A673 (cell line): ENCODE data around the gene RAB27A.

Experiments
- CTCF ChIP-seq: fragments of 300-800, 200-600 bp; sonication (generic); conservative IDR thresholded peaks from 2 replicates; pipeline ENCODE4 v1.5.1; 2017; ENCODE audit warnings: low read depth, mild to moderate bottlenecking, antibody characterized with exemption, low read length, moderate library complexity, mixed read lengths
- EZH2 ChIP-seq: fragments of 200-600 bp; sonication (generic); IDR thresholded peaks from 2 replicates; pipeline ENCODE4 v1.6.1; 2017; ENCODE audit warnings: borderline replicate concordance, low read depth, mild to moderate bottlenecking, mixed read lengths, antibody characterized with exemption, low read length; ENCODE audit not compliant: poor library complexity, severe bottlenecking

GRCh38 chr15:55248895-55249294 lies 40.7 kb downstream of the RAB27A start:
- no peak for TF ChIP-seq EZH2
- no peak for TF ChIP-seq CTCF
